Measurements from ENCODE around the gene UXS1.

The UXS1 gene

GRCh38 chr2:106191511-106192016, 2.5 kb downstream of the UXS1 start:
- H3K4me1 ChIP-seq (ENCODE audit: control insufficient read depth in 1 of 2, insufficient read depth in 2 of 2, low read length in 2 of 2) = peaks cover 5 to 10% of the 10 kb centered on the region in 2 donors
- no peaks in the 10 kb centered on the region for H3K9me3 ChIP-seq (ENCODE audit: control insufficient read depth in 1 of 2, low read length in 2 of 2)
- no peak overlapping the region for H3K9ac ChIP-seq (ENCODE audit: low read depth in 1 of 2, low read length in 2 of 2)
- H3K27me3 ChIP-seq (ENCODE audit: control insufficient read depth in 1 of 2, insufficient read depth in 2 of 2, low read length in 2 of 2) = no peaks in the 10 kb centered on the region
- no peak overlapping the region for H3K4me3 ChIP-seq (ENCODE audit: low read depth in 1 of 2, low read length in 2 of 2)
- no peak overlapping the region for H3K27ac ChIP-seq (ENCODE audit: low read depth, low read length)
- H3K36me3 ChIP-seq (ENCODE audit: control insufficient read depth in 1 of 2, insufficient read depth in 2 of 2, low read length in 2 of 2) = no peaks in the 10 kb centered on the region

- no peak overlapping the region for H3K27ac ChIP-seq (ENCODE audit: low read depth, low read length)
- H3K27me3 ChIP-seq (ENCODE audit: control insufficient read depth in 1 of 2, insufficient read depth in 2 of 2, low read length in 2 of 2) = no peaks in the 10 kb centered on the region
- H3K4me1 ChIP-seq (ENCODE audit: control insufficient read depth in 1 of 2, insufficient read depth in 2 of 2, low read length in 2 of 2) = peaks cover 5 to 10% of the 10 kb centered on the region in 2 donors
- no peaks in the 10 kb centered on the region for H3K9me3 ChIP-seq (ENCODE audit: control insufficient read depth in 1 of 2, low read length in 2 of 2)
- no peaks in the 10 kb centered on the region for H3K36me3 ChIP-seq (ENCODE audit: control insufficient read depth in 1 of 2, insufficient read depth in 2 of 2, low read length in 2 of 2)
- H3K9ac ChIP-seq (ENCODE audit: low read depth in 1 of 2, low read length in 2 of 2) = no peak overlapping the region
- no peak overlapping the region for H3K4me3 ChIP-seq (ENCODE audit: low read depth in 1 of 2, low read length in 2 of 2)
Observed at GRCh38 chr2:106189764-106190468, 4.2 kb downstream of the UXS1 start.

GRCh38 chr2:106189325-106189724, 4.8 kb downstream of the UXS1 start:
- Histone ChIP-seq H3K36me3 (ENCODE audit: control insufficient read depth in 1 of 2, insufficient read depth in 2 of 2, low read length in 2 of 2) (no peaks in the 10 kb centered on the region), H3K27me3 (ENCODE audit: control insufficient read depth in 1 of 2, insufficient read depth in 2 of 2, low read length in 2 of 2) (no peaks in the 10 kb centered on the region), H3K4me1 (ENCODE audit: control insufficient read depth in 1 of 2, insufficient read depth in 2 of 2, low read length in 2 of 2) (peaks cover 5 to 10% of the 10 kb centered on the region in 2 donors), H3K9me3 (ENCODE audit: control insufficient read depth in 1 of 2, low read length in 2 of 2) (no peaks in the 10 kb centered on the region), H3K9ac (ENCODE audit: low read depth in 1 of 2, low read length in 2 of 2) (no peak overlapping the region), H3K27ac (ENCODE audit: low read depth, low read length) (no peak overlapping the region), H3K4me3 (ENCODE audit: low read depth in 1 of 2, low read length in 2 of 2) (no peak overlapping the region)

GRCh38 chr2:106187273-106187891, 6.7 kb downstream of the UXS1 start:
- Histone ChIP-seq H3K4me1 (ENCODE audit: control insufficient read depth in 1 of 2, insufficient read depth in 2 of 2, low read length in 2 of 2) (no peaks in the 10 kb centered on the region), H3K36me3 (ENCODE audit: control insufficient read depth in 1 of 2, insufficient read depth in 2 of 2, low read length in 2 of 2) (no peaks in the 10 kb centered on the region), H3K9ac (ENCODE audit: low read depth in 1 of 2, low read length in 2 of 2) (no peak overlapping the region), H3K4me3 (ENCODE audit: low read depth in 1 of 2, low read length in 2 of 2) (no peak overlapping the region), H3K27ac (ENCODE audit: low read depth, low read length) (no peak overlapping the region), H3K27me3 (ENCODE audit: control insufficient read depth in 1 of 2, insufficient read depth in 2 of 2, low read length in 2 of 2) (no peaks in the 10 kb centered on the region), H3K9me3 (ENCODE audit: control insufficient read depth in 1 of 2, low read length in 2 of 2) (no peaks in the 10 kb centered on the region)

- Histone ChIP-seq H3K9ac (ENCODE audit: low read depth in 1 of 2, low read length in 2 of 2) (no peak overlapping the region), H3K9me3 (ENCODE audit: control insufficient read depth in 1 of 2, low read length in 2 of 2) (no peaks in the 10 kb centered on the region), H3K27ac (ENCODE audit: low read depth, low read length) (no peak overlapping the region), H3K36me3 (ENCODE audit: control insufficient read depth in 1 of 2, insufficient read depth in 2 of 2, low read length in 2 of 2) (no peaks in the 10 kb centered on the region), H3K4me1 (ENCODE audit: control insufficient read depth in 1 of 2, insufficient read depth in 2 of 2, low read length in 2 of 2) (no peaks in the 10 kb centered on the region), H3K4me3 (ENCODE audit: low read depth in 1 of 2, low read length in 2 of 2) (no peak overlapping the region), H3K27me3 (ENCODE audit: control insufficient read depth in 1 of 2, insufficient read depth in 2 of 2, low read length in 2 of 2) (no peaks in the 10 kb centered on the region)
Observed at GRCh38 chr2:106185475-106186184, 8.5 kb downstream of the UXS1 start.

GRCh38 chr2:106184857-106185256, 9.2 kb downstream of the UXS1 start:
- Histone ChIP-seq H3K27ac (ENCODE audit: low read depth, low read length) (no peak overlapping the region), H3K36me3 (ENCODE audit: control insufficient read depth in 1 of 2, insufficient read depth in 2 of 2, low read length in 2 of 2) (no peaks in the 10 kb centered on the region)

GRCh38 chr2:106184394-106184793, 9.7 kb downstream of the UXS1 start:
- no peaks in the 10 kb centered on the region for H3K4me1 ChIP-seq (ENCODE audit: control insufficient read depth in 1 of 2, insufficient read depth in 2 of 2, low read length in 2 of 2)
- no peak overlapping the region for H3K4me3 ChIP-seq (ENCODE audit: low read depth in 1 of 2, low read length in 2 of 2)
- H3K9ac ChIP-seq (ENCODE audit: low read depth in 1 of 2, low read length in 2 of 2) = no peak overlapping the region
- H3K9me3 ChIP-seq (ENCODE audit: control insufficient read depth in 1 of 2, low read length in 2 of 2) = no peaks in the 10 kb centered on the region
- no peak overlapping the region for H3K27ac ChIP-seq (ENCODE audit: low read depth, low read length)
- no peaks in the 10 kb centered on the region for H3K27me3 ChIP-seq (ENCODE audit: control insufficient read depth in 1 of 2, insufficient read depth in 2 of 2, low read length in 2 of 2)
- no peaks in the 10 kb centered on the region for H3K36me3 ChIP-seq (ENCODE audit: control insufficient read depth in 1 of 2, insufficient read depth in 2 of 2, low read length in 2 of 2)

More at GRCh38 chr2:106184857-106185256, 9.2 kb downstream of the UXS1 start:
- Histone ChIP-seq H3K4me3 (ENCODE audit: low read depth in 1 of 2, low read length in 2 of 2) (no peak overlapping the region), H3K9ac (ENCODE audit: low read depth in 1 of 2, low read length in 2 of 2) (no peak overlapping the region), H3K4me1 (ENCODE audit: control insufficient read depth in 1 of 2, insufficient read depth in 2 of 2, low read length in 2 of 2) (no peaks in the 10 kb centered on the region), H3K9me3 (ENCODE audit: control insufficient read depth in 1 of 2, low read length in 2 of 2) (no peaks in the 10 kb centered on the region), H3K27me3 (ENCODE audit: control insufficient read depth in 1 of 2, insufficient read depth in 2 of 2, low read length in 2 of 2) (no peaks in the 10 kb centered on the region)

GRCh38 chr2:106183101-106183696, 10.9 kb downstream of the UXS1 start:
- no peaks in the 10 kb centered on the region for H3K27me3 ChIP-seq (ENCODE audit: control insufficient read depth in 1 of 2, insufficient read depth in 2 of 2, low read length in 2 of 2)
- H3K27ac ChIP-seq (ENCODE audit: low read depth, low read length) = no peak overlapping the region
- H3K4me1 ChIP-seq (ENCODE audit: control insufficient read depth in 1 of 2, insufficient read depth in 2 of 2, low read length in 2 of 2) = no peaks in the 10 kb centered on the region
- no peaks in the 10 kb centered on the region for H3K36me3 ChIP-seq (ENCODE audit: control insufficient read depth in 1 of 2, insufficient read depth in 2 of 2, low read length in 2 of 2)
- H3K4me3 ChIP-seq (ENCODE audit: low read depth in 1 of 2, low read length in 2 of 2) = no peak overlapping the region
- no peak overlapping the region for H3K9ac ChIP-seq (ENCODE audit: low read depth in 1 of 2, low read length in 2 of 2)
- no peaks in the 10 kb centered on the region for H3K9me3 ChIP-seq (ENCODE audit: control insufficient read depth in 1 of 2, low read length in 2 of 2)

- Histone ChIP-seq H3K27ac (ENCODE audit: low read depth, low read length) (no peak overlapping the region), H3K4me1 (ENCODE audit: control insufficient read depth in 1 of 2, insufficient read depth in 2 of 2, low read length in 2 of 2) (peaks cover 3 to 4% of the 10 kb centered on the region in 2 donors), H3K36me3 (ENCODE audit: control insufficient read depth in 1 of 2, insufficient read depth in 2 of 2, low read length in 2 of 2) (no peaks in the 10 kb centered on the region), H3K4me3 (ENCODE audit: low read depth in 1 of 2, low read length in 2 of 2) (no peak overlapping the region), H3K27me3 (ENCODE audit: control insufficient read depth in 1 of 2, insufficient read depth in 2 of 2, low read length in 2 of 2) (no peaks in the 10 kb centered on the region), H3K9ac (ENCODE audit: low read depth in 1 of 2, low read length in 2 of 2) (no peak overlapping the region), H3K9me3 (ENCODE audit: control insufficient read depth in 1 of 2, low read length in 2 of 2) (no peaks in the 10 kb centered on the region)
Observed at GRCh38 chr2:106181064-106181463, 13.0 kb downstream of the UXS1 start.

- no peak overlapping the region for H3K9ac ChIP-seq (ENCODE audit: low read depth in 1 of 2, low read length in 2 of 2)
- no peak overlapping the region for H3K4me3 ChIP-seq (ENCODE audit: low read depth in 1 of 2, low read length in 2 of 2)
- no peak overlapping the region for H3K27ac ChIP-seq (ENCODE audit: low read depth, low read length)
- no peaks in the 10 kb centered on the region for H3K9me3 ChIP-seq (ENCODE audit: control insufficient read depth in 1 of 2, low read length in 2 of 2)
- no peaks in the 10 kb centered on the region for H3K27me3 ChIP-seq (ENCODE audit: control insufficient read depth in 1 of 2, insufficient read depth in 2 of 2, low read length in 2 of 2)
- peaks cover 3 to 4% of the 10 kb centered on the region in 2 donors for H3K4me1 ChIP-seq (ENCODE audit: control insufficient read depth in 1 of 2, insufficient read depth in 2 of 2, low read length in 2 of 2)
- no peaks in the 10 kb centered on the region for H3K36me3 ChIP-seq (ENCODE audit: control insufficient read depth in 1 of 2, insufficient read depth in 2 of 2, low read length in 2 of 2)
Observed at GRCh38 chr2:106180602-106181001, 13.5 kb downstream of the UXS1 start.

Measured in duodenal mucosa (tissue), 2 donors.